Germinal center (tissue), 1 donor: ENCODE data around the gene FAF2.

Experiments
- DNase-seq: peaks from one replicate; pipeline ENCODE4 v3.0.0; 2012; ENCODE audit warnings: mixed read lengths, low spot score

Gene FAF2

DNA sequence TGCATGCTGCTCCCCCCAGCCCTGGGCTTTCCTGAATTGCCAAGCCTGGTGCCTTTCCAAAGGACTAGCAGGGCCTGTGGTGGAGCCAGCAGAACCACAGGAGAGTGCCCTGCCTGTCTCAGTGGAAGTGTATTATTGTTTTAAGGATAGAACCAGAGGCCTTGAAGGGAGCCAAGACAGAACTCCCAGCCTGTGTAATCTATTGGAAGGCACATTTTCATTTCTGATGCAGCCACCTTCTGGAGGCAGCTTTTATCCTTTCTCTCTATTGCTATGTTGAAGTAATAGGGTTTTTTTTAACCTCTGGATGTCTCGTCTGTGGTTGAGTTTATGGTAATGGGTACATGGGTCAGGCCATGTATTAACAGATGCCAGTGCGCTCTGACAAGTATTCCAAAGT, 59.7 kb downstream of the FAF2 start:
- no peak for DNase-seq

DNA sequence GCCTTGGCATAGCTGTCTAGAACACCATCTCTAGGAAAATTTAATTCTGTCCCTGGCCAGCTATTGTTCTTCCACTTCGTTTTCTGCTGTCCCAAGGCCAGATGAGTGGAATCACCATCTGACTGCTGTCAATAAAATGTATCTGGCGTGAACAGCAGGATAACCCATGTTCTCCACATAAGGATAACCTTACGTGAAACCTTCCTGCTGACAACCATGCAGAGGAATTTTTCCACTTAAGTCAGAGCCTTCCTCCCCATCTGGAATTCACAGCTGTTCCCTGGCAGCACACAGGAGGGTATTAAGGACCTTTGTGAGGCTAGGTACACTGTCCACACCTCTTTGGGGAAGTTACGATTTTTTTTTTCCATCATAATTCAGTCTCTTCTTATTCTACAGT, 60.4 kb downstream of the FAF2 start:
- no peak for DNase-seq

DNA sequence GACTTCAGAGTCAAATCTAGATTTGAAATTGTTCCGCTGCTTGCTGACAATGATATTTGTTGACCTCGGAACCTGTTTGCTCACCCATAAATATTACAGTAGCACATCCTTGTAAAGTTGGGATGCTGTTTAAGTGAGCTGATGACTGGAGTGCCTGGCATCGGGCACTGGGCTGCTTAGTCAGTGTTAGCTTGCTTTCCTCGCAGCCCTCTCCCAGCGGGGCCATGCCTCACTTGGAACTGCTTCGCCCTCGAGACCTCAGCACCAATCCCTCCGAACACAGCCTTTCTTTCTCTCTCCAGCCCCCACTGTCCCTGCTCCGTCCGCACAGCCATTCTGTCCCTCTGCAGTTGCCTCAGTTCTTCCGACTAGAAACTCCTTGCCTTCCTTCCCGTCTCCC, 65.6 kb downstream of the FAF2 start:
- DNase-seq: no peak

DNA sequence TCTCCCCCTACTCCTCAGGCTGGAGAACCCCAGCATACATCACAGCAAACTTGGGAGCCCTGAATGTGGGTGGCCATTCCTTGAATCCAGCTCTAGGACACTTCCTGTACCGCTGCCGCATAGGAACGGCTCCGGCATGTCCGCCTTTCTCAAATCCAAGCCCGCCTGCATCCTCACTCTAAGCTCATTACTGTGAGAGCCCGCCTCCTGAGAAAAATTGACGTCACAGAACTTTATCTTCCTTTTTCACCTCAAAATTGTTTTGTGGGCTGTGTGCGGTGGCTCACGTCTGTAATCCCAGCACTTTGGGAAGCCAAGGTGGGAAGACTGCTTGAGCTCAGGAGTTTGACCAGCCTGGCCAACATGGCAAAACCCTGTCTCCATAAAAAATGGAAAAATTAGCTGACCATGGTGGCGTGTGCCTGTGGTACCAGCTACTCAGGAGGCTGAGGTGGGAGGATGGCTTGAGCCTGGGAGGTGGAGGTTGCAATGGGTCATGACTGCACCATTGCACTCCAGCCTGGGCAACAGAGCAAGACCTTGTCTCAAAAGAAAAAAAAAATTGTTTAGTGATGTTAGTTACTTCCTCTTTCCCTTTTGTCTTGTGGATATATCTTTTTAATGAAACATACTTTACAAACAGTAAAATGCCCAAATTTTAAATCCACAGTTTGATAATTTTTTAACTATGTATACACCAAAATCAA, 66.2 kb downstream of the FAF2 start:
- no peak for DNase-seq

DNA sequence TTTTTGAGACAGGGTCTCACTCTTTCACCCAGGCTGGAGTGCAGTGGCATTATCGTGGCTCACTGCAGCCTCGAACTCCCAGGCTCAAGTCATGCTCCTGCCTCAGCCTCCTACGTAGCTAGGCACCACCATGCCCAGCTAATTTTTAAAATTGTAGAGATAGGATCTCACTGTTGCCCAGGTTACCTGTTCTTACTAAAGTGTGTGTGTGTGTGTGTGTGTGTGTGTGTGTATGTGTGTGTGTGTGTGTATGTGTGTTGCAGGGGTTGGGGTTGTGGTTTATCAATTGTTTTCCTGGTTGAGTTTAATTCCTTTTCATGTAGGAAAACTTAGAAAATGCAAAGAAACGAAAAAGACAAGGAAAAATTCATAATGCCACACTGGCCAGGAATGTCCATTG, 67.2 kb downstream of the FAF2 start:
- no peak for DNase-seq

DNA sequence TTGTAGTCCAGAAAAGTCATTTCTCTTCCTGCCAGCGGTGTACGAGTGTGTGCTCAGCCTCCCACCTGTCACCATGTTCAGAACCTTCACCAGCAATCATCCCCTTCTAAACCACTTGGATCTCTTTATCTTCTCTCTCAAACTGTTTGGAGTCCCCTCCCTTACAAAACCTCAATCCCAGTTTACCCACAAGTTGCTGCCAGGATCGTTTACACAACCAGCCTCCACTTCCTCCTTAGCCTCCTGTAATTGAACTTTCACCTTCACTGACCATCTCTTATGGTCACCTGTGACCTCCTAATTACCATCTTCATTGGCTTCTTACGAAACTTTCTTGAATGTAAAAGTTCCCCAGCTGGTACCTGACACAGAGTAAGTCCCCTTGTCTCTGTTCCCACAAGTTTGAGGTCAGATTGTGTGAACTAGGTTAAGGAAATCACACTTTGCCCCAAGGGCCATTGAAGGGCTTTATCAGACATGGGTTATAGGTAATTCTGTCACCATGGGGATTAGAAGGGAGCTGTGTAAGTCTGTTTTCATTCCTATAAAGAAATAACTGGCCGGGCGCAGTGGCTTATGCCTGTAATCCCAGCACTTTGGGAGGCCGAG, 69.0 kb downstream of the FAF2 start:
- DNase-seq: no peak

DNA sequence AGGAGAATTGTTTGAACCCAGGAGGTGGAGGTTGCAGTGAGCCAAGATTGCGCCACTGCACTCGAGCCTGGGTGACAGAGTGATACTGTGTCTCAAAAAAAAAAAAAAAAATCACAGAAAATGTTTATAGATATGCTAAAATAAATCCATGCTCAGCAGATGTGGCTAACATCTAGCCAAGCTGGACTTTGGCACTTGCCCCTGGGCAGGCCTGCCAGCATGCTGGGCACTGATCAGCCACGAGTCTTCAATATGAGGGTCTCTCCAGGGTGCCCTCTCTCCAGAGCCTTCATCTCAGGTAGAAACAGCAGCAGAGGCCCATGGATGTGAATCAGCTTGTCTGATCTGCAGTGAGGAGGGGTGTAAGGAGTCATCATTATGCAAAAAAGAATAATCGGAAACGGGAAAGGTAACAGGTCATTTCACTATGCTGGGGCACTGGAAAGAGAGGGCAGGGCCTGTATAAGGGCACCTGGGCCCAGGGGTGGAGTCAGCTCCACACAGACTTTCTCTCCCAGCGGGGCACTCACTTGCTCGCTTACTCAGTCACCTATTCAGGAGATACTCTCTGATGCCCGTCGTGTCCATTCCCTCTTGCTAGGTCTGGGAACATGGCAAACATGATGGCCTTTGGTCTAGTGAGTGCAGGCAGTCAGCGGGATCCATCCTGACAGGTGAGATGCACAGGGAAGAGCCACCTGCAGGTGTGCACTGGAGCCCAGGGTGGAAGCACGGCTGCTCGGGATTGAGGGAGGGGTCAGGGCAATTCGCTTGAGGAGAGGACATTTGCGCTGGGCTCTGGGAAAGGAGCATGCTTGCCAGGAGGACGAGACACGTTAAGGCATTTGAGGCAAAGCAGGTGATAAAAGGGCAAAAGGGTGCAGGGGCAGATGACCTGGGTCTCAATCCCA, 71.9 kb downstream of the FAF2 start:
- no peak for DNase-seq

DNA sequence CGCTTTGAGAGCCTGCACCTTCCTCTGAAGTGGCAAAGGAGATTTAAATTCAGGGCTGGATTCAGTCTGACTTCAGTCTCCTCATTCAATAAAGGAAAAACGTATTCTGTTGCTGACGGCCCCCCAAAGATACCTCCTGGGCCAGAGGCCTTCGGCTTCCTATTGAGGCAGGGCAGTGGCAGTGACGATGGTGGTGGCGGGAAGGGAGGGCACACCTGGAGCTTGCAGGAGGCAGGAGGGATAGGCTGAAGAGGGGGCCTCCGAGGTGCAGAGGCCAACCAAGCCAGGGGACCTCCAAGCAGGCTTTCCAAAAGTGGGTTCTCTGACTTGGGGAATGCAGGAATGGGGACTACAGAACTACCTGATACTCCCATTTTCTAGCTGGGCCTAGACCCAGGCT, 73.1 kb downstream of the FAF2 start:
- DNase-seq: no peak

DNA sequence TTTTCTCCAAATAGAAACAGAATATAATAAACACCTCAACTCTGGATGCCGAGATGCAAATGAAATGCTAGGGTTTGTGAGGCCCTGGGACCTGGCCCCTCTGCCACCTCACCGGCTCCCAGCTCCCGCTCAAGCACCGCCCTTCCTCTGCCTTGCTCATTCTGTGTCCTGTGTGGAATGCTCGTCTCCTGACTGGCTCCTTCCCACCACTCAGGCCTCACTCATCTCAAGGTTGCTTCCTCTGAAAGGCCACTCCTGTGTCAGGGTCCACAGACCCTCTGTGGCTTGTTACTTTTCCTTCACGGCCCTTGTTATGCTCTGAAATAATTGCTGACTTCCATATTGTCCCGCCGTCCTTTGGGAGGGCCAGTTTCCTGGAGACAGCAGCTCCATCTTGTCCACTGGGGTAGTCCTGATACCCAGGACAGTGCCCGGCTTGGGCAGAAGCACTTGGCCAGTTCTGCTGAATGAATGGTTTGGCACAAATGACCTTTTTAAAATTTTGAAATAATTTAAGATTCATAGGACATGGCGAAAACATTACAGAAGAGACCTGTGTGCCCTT, 73.6 kb downstream of the FAF2 start:
- no peak for DNase-seq

DNA sequence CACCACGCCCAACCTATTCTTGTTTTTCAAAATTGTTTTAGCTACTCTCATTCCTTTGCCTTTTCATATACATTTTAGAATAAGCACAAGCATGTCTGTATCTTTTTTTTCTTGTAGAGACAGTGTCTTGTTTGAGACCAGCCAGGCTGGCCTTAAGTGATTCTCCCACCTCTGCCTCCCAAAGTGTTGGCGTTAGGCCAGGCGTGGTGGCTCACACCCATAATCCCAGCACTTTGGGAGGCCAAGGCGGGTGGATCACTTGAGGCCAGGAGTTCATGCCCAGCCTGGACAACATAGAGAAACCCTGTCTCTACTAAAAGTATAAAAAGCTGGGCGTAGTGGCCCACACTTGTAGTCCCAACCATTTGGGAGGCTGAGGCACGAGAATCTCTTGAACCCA, 76.0 kb downstream of the FAF2 start:
- DNase-seq: no peak

DNA sequence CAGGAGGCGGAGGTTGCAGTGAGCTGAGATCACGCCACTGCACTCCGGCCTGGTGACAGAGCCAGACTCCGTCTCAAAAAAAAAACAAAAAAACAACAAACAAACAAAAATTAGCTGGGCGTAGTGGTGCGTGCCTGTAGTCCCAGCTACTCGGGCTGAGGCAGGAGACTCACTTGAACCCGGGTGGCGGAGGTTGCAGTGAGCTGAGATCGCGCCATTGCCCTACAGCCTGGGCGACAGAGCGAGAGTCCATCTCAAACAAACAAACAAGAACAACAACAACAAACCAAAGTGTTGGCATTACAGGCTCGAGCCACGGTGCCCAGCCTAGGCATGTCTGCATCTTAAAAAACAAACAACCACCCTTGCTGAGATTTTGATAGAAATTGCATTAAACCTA, 76.8 kb downstream of the FAF2 start:
- DNase-seq: no peak

DNA sequence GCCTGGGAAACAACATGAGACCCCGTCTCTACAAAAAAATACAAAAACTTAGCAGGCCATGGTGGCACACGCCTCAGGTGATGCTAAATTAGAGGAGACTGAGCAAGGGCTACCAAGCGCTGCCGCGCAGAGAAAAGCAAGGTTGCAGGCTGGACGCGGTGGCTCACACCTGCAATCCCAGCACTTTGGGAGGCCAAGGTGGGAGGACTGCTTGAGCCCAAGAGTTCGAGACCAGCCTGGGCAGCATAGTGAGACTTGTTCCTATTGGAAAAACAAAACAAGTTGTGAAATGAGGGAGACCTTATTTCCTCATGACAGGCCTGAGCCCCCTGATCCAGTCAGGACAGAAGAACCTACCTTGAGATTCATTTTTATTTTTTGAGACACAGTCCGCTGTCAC, 77.5 kb downstream of the FAF2 start:
- DNase-seq: no peak

DNA sequence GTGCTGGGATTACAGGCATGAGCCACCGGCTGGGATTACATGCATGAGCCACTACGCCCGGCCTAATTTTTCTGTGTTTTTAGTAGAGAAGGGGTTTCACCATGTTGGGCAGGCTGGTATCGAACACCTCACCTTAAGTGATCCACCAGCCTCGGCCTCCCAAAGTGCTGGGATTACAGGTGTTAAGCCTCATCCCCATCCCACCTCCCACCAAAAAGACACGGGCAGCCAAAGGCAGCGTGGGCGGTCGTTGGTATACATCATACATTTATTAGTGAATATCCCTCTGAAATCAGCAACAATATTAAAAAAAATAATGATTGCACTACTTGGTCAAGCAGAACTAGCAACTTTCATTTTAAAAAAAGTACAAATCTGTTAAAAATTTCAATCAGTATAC, 78.3 kb downstream of the FAF2 start:
- DNase-seq: no peak

DNA sequence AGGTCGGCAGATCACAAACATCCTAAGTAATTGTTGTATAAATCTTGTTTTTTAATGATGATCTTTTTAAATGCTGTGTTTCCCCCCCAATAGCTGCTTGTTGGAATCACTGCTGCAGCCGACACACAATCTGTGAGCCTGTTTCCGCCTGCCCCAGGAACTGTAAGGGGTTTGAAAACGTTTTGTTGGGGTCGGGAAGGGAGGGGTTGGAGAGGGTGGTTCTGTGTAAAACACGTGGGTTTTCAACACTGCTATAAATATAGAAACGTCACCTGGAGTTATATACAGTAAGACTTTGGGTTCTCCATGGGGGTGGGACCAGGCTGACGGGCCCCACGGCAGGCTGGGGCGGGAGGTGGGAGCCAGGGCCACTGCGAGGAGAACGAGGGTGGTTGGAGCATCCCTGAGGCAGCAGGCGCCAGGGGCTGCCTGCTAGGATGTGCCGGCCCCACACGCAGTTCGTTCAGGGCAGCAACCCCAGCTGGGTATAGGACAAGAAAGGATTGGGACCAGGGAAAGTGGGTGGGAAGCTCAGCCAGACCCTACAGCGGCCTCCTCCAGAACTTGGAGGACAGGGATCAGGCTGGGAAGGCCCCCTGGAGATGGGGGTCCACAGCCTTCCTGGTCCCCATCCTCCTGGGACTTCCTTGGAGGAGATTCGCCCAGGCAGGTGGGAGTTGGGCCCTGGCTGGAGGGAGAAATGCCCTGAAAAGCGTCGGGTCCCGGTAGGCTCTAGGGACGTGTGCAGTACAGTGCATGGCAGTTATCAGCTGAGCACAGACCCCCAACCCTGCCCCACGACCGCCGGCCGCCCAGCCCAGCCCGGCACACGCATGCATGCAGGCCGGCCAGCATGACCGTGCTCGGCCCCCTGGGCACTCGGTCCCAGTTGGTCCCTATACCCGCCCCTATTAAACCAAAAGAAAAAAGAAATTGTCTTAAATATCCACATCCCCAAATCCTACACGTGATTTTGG, 79.3 kb downstream of the FAF2 start:
- DNase-seq: no peak

DNA sequence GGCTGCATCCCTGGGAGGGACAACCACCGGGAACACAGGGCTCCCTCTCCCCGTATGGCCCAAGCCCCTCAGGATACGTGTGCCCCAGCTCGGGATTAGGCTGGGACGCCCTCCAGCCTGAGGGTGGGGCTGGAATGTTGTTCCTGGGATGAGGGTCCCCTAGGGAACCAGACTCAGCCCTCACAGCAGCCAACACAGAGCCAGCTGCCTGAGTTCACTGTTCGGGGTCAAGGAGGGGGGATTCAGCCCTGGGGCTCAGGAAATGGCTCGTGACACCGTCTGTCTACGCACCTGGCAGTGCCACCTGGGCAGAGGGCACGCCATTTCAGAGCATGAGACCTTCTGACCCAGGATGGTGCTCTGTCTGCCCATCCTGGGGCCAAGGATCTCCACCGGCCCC, 80.1 kb downstream of the FAF2 start:
- DNase-seq: no peak

DNA sequence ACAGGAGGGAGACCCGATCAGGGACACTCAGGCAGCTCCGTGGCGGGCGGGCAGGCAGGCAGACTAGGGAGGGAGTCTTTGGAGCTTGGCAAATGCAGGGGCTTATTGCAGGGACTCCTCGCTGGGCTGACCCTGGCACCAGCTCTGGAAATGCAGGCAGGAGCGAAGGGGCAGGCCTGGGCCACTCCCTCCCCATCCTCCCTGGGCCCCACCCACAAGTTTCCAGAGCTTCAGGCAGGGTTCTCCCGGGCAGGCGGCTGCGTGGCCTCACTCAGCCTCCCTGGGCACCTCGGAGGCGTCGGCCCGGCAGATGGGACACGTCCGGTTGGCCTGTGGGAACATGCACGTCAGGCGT, 80.6 kb downstream of the FAF2 start:
- DNase-seq: no peak

DNA sequence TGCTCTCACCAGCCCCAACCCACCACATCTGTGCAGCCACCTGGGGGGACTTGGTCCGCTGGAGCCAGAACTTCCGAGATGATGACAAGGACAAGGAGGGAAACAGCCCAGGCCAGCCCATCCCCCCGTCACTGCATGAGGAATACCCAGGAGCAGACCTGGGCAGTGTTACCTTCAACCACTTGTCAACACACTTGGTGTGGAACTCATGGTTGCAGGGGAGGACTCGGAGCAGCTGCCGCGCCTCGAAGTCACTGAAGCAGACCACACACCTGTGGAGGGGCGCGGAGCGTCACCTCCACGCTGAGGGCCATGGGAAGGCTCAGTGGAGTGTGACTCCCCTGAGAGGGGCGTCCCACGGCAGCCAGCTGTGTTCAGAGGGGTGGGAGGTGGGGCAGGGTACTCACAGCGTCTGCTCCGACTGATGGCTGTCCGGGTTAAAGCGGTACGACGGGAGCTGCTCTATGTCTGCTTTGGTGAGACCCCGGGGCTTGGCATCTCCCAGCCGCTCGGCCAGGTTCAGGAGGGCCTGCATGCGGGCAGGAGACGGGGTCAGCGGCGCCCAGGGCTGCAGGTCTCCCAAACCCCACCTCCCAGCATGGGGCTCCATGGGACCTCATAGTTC, 81.0 kb downstream of the FAF2 start:
- peak; percentile 88 for DNase-seq

DNA sequence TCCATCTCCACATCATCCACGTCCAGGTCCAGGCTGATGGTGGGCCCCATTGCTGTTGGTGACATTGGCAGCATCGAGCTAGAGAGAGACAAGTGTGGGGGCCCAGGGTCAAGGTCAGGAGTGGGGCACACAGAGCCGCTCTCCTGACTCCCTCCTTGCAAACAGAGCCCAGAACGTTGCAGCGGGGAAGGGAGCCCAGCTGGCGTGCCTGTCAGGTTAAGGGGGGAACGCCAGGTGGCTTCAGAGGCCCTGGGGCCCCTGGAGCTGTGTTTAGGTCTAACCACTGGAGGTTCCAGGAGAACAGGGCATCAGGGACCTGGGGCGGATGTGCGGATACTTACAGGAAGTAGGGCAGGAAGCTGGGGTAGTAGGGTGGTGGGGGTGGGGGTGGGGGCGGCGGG, 81.6 kb downstream of the FAF2 start:
- peak; percentile 83 for DNase-seq

DNA sequence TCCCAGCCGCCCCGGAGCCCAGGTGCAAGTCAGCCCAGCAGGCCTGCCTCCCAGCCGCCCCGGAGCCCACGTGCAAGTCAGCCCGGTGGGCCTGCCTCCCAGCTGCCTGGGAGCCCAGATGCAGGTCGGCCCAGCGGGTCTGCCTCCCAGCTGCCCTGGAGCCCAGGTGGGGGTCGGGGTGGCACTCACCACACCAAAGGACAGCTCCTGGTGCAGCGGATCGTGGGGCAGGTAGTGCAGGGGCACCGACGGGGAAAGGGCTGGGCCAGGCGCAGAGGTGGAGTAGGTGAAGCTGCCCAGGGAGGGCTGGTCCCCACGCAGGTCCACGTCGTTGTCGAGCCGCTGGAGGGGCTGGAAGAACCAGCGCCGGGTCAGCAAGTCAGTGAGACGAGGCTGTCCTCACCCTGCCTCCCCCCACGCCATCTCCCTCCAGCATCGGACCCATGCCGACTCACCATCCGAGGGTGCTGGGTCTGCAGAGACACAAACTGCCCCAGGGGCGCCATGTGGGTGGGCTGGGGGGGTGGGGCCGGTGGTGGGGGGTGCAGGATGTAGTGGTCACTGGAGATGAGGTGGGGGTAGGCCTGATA, 82.3 kb downstream of the FAF2 start:
- no peak for DNase-seq

DNA sequence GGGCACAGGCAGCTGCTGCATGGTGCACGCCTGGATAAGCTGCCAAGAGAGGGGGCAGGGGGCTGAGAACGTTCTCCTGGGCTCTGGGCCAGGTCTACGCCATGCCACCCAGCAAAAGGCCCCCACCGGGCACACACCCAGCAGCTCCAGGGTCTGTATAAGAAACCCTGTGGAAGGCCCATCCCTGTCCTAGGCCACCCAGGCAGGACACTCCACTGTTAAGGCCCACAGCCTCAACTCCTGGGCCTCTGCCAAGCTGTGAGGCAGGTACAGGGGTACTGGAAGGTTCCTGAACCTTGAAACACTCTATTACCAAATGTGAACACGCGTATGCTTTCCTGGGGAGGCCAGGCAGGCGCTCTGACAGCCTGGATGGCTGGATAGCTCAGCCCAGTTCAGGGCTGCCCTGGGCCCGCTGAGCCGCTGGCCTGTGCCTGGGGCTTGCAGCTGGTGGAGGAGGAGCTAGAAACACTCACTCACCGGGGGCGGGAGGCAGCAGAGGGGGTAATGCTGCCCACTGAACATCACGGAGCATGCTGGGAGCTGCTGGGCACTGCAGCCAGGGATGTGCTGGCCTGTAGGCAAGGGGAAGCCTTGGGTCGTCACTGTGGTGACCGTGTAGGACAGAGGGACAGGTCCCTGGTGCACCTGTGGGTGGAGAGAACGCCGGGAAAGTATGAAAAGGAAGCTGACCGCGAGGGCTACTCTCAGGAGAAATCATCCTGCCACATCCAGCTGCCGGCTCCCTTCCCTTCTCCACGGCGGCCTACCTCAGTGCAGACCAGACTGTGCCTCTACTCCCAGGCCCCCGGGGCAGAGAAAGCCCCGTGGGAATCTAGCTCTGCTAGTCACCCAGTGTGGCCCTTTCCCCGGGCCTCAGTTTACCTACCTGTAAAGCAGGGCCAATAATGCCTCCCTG, 83.1 kb downstream of the FAF2 start:
- DNase-seq: no peak
